Measurements from ENCODE around the gene HIVEP3. TPM values are rescaled to one million over a fixed set of nuclear protein-coding genes. Genes with fewer than 3 reads are reported as not detected.

HIVEP3 gene
- polyA plus RNA-seq, 4 donors = 3.5 to 4.8 (median 4.6) TPM

DNA sequence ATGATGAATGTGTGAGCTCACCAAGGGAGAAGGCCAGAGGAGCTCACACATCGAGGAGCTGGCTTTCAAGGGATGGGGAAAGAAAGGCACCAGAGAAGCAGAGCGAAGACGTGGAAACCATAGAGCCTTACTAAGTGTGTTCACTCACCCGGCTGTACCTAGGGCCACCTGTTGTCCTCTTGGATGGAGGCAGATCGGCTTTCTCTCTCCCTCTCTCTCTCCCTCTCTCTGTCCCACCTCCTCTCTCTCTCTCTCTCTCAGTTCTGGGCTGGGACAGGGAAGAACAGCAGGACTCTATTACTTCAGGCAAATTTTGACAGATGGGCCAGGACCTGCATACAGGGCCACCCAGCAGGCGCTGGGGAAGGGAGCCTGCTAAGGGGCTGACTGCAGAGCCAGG, 64.8 kb downstream of the HIVEP3 start:
- no peak for DNase-seq (ENCODE audit: low read depth in 4 of 4, low spot score in 2 of 4)

DNA sequence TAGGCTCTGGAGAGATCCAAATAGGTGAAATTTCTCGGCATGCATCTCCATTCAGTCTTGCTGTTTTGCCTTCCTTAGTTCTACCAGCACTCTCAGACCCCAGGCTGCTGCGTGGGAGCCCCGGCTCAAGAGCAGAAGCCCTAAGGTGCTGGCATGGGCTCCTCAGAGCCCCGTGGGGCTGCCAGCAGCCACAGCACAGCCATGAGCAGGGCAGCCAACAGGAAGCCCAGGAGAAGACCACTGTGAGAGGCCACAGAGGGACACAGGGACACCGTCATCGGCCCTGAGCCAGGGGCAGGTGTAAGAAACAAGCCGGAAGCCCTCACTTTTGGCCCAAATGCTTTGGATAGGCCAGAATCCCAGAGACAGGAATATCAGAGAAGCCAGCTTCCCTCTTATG, 66.6 kb downstream of the HIVEP3 start:
- no peak for DNase-seq (ENCODE audit: low read depth in 4 of 4, low spot score in 2 of 4)

DNA sequence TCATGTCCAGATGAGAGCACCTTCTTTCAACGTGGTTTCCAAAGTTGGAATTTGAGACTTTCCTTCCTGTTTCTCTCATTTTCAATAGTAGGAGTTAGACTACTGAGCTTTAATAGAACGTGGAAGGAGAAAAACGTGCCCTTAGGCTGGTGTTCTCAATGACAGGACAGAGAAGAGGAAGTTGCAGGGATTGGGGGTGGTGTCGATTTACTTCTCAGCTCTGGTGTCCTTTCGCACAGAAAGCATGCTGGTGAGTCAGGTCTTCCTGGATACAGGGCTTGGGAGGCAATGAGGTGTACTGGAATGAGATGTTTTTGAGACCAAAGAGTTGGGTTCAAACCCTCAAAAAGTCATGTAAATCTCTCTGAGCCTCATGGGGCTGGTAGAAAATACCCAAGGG, 67.1 kb downstream of the HIVEP3 start:
- no peak for DNase-seq (ENCODE audit: low read depth in 4 of 4, low spot score in 2 of 4)

DNA sequence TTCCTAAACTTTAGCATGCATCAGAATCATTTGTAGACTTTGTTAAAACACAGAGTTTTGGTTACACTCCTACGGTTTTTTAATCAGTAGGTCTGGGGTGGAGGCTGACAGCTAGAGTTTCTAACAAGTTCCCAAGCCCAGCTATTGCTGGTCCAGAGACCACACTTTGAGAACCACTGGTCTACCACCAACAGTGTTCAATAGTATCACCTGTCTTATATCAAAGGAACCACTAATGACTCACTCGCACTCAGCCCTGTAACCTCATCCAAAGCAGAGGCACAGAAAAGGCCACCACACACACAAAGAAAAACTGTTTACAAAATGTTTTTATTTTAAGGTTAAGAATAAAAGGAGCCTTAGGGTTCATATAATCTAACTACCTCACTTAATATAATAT, 68.7 kb downstream of the HIVEP3 start:
- no peak for DNase-seq (ENCODE audit: low read depth in 4 of 4, low spot score in 2 of 4)

DNA sequence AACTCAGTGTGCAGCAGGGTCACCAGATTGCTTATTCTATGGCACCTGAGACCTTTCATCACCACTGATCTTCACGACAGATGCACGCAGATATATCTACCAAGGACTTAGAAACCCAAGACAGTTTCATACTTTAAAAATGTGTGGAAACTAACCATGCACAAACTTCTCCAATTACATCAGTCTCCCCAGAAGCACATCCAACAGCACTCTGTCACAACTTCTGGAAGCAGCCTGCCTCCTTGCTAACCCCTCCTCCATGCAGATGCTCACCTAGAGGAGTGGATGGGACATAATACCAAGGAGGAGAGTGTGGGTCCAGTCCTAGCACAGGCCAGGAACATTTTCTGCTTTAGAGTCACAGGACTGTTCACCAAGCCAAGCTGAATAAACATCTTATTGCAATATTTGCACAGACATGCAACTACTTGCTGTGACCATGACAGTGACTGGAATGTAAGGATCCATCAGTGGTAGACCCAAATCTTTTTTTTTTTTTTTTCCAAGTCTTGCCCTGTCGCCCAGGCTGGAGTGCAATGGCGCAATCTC, 69.4 kb downstream of the HIVEP3 start:
- DNase-seq (ENCODE audit: low read depth in 4 of 4, low spot score in 2 of 4) = no peak

DNA sequence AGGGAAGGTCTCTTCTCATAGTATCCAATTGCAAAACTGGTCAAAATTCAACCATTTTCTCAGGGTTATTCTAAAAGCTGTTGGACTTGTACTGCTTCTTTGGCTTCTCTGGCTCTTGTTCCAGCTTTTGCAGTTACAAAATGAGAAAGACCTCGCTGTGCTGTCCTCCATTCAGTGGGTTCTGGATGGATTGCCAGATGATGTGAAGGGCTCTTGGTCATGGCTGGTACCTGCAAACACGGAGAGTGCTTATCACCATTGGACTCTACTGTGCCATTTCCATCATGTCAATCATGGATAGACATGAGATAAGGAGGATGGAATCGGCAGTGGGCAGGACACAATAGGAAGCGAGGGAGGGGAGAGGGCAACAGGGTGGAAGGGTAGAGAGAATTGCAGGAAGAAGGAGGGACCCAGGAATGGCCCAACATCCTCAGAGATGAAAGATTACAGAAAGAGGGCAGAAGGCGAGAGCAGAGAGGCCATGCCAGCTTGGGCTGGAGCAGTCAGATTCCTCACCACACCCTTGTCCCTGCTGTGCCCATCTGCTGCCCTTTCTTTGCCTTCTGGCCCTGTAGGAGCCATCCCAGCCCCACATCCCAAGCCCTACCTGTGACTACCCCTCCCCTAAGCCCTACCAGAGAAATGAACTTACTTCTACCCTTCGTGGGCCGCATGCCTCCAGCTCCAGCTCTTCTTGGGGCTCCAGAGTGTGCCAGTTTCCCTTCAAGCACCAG, 70.3 kb downstream of the HIVEP3 start:
- DNase-seq (ENCODE audit: low read depth in 4 of 4, low spot score in 2 of 4) = no peak

DNA sequence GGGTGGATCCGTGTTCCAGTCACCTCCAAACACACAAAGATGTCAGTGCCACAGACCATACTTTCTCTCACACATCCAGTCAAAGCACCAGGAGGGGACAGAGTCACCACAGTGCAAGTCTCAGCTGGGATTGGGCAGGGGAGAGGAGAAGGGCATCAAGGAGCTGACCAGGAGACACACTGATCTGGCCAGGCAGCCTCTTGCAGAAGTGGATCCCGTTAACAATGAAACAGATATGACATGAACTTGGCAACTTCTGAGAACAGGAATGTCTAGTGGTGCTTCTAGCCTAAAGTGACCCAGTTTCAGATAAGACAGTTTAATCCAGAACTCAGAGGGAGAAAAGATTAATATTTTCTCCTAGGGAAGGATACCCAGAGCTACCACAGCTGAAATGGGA, 71.0 kb downstream of the HIVEP3 start:
- no peak for DNase-seq (ENCODE audit: low read depth in 4 of 4, low spot score in 2 of 4)

DNA sequence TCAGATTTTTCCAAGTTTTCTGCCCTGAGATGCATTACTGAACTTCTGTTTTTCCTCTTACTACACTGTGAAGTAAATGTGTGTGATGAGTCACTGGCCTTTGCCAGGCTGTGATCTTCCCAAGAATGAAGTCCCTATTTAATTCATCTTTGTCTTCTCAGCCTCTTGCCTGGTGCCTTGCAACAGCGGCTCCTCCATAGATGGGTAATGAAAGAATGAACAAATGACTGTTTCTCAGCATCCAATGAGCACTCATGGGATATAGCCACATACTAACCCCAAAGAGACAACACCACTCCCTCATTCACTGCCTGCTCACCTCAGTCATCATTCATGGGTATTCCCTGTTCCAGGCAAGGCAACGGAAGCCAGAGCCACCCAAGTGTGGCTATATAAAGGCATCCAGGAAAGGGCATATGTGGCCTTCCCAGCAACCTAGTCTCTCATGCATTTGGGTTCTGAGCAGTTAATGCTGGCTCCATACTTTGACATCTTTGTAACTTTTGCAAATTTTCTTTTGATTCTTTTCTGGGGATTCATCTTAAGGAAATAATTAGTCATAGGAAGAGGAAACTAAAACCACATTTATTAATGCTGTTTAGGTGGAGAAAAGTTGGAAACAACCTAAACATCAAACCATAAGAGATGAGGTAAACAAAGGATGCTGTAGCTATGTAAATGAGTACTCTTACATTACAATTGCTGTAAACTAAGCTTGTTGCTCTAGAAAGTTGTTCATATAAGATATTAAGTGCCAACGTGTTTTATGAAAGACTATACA, 71.9 kb downstream of the HIVEP3 start:
- DNase-seq (ENCODE audit: low read depth in 4 of 4, low spot score in 2 of 4) = no peak

DNA sequence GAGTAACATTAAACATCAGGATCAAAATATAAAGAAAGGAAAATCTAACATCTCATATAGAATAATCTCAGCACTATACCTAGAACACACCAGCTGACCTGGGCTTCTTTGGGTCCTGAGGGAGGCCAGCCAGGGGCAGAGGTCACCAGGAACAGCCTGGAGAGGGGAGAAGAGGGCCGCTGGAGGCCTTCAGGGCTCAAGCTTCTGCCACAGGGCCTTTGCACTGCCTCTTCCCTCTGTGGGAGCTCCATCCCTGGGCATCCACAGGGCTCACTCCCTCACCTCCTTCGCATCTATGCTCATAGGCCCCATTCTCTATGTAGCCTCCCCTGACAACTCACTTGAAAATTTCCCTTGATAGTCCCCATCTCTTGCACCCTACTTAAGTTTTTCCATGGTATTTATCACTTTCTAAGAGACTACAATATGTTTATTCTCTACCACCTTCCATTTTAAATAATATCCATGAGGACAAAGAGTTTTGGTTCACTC, 73.9 kb downstream of the HIVEP3 start:
- DNase-seq (ENCODE audit: low read depth in 4 of 4, low spot score in 2 of 4) = no peak

DNA sequence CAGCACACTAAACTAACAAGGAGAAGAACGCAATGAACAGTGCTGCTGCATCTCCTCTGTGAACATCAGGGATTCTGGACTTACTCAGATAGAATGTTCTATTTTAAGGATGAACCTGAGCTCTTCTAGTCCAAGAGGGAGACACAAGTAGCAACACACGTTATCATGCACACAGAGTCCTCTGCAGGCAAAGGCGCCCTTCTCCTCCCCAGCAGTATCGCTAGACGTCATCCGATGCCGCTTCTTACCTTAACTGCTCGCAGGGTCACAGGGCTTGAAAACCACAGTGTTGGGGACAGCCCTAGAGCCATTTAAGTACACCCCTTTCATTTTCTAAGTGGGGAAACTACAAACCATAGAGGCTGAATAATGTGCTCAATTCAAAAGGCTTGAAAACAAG, 74.5 kb downstream of the HIVEP3 start:
- no peak for DNase-seq (ENCODE audit: low read depth in 4 of 4, low spot score in 2 of 4)

DNA sequence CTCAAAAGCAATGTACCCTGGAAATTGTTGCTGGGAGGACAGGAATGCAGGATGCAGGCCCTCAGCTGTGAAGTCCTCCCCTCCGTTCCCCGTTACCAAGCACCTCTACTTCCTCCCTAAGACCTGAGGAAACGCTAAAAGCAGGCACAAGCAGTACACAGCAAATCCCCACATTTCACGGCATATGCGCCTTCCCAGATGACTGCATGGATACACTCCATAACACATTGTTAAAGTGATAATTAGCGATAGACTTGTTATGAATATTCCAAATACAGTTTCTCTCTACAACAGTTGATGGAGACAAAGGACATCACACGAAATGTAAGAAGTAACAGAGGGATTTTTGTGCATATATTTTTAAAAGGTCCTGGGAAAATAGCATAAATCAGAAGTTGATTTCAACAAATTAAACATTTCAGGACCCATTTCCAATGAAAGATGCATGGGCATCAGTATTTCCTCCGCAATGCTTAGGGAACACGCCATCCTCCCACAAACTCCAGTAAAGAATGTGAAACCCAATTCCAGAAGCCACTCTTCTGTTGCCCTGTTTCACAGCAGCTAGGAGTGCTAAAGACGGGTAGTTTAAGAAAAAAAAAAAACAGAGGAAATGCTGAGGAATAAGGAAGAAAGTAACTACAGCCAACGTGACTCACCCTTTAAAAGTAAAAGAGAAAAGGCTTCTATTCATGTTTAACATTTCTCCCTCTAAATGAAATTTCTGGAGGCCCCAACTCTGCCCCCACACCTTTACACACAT, 75.5 kb downstream of the HIVEP3 start:
- no peak for DNase-seq (ENCODE audit: low read depth in 4 of 4, low spot score in 2 of 4)

DNA sequence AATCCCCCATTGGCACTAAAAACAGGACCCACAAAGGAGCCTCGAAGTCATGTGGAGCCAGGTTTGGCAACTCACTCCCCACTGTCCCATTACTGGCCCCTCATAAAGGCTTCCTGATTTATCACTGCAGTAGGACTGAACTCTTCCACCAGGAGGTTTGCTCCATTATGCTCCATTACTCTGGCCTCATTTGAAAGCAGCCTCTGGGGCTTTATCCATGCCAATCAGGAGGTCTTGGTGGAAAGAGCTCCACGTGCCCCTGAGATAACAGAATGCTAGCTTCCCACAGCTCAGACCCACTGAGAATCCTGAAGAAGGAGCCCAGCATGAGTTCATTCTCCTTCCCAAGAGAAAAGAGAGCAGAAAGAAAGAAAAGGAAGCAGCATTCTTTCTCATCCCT, 76.4 kb downstream of the HIVEP3 start:
- no peak for DNase-seq (ENCODE audit: low read depth in 4 of 4, low spot score in 2 of 4)

DNA sequence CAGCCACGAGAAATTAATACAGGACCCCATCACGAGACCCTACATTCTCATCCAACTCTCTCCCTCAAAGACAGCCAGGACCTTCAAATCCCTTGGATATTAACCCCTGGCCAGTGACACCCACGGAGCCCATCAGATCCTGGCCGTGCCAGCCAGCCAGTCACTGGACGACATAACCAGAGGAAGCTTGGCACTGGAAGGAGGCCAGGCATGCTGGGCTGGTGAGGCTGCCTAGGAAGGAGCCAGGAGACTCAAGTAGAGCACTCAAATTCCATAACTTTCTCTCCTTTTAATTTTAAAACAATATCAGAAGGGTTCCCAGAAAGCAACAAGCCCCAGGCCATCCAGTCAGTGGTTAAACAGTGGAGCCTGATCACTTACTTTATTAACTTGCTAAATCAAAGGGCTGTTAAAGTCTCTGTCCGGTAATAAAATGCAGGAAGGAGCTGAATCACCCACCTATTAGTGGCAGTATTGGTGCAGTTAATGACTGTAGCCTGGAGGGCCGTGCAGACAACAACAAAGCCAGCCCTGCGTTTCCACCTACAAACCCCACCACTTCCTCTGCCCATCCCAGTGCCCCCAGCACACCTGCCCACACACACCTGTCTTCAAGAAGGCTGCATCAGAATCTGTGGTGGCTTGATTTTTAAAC, 78.0 kb downstream of the HIVEP3 start:
- no peak for DNase-seq (ENCODE audit: low read depth in 4 of 4, low spot score in 2 of 4)

DNA sequence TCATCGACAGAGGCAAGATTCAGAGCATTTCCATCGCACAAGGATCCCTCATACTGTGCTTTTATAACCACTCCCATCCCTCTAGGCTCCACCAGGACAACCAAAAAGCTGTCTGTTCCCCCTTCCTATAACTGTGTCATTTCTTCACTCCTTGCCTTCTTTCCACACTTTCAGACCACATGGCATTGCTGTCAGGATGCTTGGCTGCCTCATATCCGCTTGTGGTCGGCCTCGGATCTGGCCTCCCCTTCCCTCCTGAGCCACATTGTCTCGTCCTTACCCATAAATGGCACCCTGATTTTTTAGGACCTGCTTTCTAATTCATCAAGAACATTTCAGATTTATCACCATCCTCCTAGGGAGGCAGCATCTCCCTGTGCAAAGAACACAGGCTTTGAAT, 80.5 kb downstream of the HIVEP3 start:
- no peak for DNase-seq (ENCODE audit: low read depth in 4 of 4, low spot score in 2 of 4)

DNA sequence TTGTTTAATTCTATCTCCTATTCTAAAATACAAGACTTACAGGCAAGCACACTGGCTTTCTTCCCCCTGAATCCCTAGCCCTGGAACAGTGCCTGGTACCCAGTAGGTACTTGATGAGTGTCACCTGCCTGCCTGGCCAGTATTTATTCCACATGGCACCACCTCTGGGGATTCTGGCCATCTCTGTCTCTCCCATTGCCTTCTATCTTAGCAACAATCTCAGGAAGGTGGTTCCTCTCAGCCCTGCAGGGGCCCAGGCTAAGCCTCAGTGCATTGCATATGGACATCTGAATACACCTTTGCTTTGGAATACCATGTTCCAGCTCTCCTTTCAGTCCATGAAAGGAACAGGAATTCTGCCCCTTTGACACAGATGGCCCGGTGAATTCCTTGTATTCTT, 81.0 kb downstream of the HIVEP3 start:
- DNase-seq (ENCODE audit: low read depth in 4 of 4, low spot score in 2 of 4) = no peak

DNA sequence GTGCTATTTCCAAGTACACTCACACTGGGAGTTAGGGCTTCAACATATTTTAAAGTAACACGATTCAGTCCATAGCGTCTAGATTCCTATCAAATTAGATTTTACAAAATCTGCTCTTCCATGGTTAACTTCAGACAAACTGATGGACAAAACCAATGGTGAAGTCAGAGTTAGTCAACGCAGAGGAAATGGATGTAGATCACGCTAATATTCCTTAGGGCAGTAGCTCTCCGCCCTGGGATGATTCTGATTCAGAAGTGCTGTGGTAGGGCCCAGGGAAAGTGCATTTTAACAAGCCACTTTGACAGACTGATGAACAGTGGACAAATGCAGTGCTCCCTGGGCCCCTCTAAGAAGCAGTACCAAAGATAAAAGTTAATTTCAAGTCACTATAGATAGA, 83.2 kb downstream of the HIVEP3 start:
- no peak for DNase-seq (ENCODE audit: low read depth in 4 of 4, low spot score in 2 of 4)

DNA sequence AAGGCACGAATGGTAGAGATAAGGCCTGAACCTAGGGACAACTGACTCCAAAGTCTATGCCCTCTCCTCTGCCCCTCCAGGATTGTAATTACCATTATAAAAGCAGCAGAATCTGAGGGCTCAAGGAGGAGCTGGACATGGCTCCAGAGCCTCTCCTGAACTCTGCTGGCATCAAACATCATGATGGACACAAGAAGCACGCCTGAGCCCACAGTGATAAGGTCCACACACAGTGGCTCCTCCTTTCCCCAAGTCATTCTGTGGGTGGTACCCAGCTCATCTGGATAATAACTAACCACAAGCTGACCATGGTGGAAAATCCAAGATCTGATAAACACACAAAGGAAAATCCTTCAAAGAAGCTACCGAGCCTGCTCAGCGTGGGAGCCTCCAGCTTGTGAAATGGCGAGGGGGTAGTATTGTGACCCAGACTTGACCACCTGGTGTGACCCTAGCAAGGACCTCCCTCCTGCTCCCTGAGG, 85.2 kb downstream of the HIVEP3 start:
- no peak for DNase-seq (ENCODE audit: low read depth in 4 of 4, low spot score in 2 of 4)

DNA sequence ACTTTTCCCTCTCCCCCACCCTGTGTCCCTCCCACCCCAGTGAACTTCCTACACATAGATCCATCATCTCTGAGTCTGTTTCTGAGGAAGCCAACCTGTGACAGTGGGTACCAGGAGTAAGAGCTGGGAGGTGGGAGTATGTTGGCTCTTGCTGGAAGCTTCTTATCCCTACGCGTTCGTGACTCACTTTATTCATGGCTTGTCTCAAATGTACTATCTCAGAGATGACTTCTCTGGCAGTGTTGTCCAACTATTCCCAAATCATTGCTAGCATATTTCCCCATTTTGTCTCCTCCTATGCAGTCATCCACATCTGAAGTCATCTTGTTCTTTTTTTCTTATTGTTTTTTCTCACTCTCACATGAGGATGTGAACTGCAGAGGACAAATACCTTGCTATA, 88.0 kb downstream of the HIVEP3 start:
- no peak for DNase-seq (ENCODE audit: low read depth in 4 of 4, low spot score in 2 of 4)

DNA sequence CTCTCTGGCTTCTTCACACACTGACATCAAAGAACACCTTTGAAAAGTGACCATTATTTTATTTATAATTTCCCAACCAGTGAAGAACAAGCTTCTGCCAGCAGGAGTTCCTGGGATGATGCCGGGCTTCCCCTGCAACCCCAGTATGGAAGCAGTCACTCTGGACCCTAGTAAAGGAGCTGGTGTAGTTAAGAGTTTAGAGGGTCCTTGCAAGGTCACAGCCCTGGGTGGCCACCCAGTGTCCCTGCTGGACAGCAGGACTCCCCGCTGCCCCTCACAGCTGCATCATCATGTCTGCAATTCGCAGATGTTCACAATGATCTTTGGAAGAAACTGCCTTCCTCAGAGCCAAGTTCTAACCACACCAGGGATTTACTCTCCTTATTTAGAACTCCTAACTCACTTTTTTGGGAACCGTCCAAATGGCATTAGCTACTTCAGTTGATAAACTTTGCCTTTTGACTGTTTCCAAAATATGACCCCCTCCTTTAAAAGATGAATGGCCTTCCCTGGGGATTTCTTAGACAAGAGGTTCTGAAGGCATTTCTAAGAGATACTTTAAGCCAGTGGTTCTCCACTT, 90.6 kb downstream of the HIVEP3 start:
- DNase-seq (ENCODE audit: low read depth in 4 of 4, low spot score in 2 of 4) = no peak

DNA sequence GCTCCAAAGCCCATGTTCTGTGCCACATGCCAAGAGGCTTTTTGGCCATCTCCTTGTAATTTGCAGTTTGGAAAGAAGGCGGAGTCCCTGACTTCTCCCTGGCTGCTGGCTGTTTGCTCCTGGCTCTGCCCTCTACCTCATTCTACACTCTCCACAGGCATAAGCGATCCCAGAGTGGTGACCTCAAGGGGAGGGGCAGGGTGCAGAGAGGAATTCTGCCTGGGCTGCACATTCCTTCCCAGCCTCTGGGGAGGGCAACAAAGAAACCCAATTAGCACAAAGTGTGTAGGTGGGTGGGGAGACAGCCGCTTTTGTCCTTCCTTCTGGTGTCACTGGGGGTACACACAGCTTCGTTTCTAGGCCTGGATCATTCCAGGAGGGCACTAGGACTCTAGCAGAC, 95.3 kb downstream of the HIVEP3 start:
- DNase-seq (ENCODE audit: low read depth in 4 of 4, low spot score in 2 of 4) = no peak

All from left renal cortex interstitium (tissue), 4 donors.